ENCODE measurements around the gene BANF2. TPM values are rescaled to one million over a fixed set of nuclear protein-coding genes. Genes with fewer than 3 reads are reported as not detected.

The BANF2 gene
- total RNA-seq, 4 donors from 2014 or later = not detected

- Histone ChIP-seq H3K36me3 (peaks cover 15% of the 10 kb centered on the region), H3K27me3 (no peaks in the 10 kb centered on the region), H3K4me1 (peaks cover 39% of the 10 kb centered on the region), H3K9me3 (no peaks in the 10 kb centered on the region), H3K27ac (no peak overlapping the region), H3K4me3 (no peak overlapping the region)
- TF ChIP-seq POLR2A (IDR thresholded peaks at IDR 0.05) = no peak
- TF ChIP-seq EP300 (IDR thresholded peaks at IDR 0.05) = no peak
- no peak for TF ChIP-seq CTCF (IDR thresholded peaks at IDR 0.05)
- TF ChIP-seq POLR2AphosphoS5 (IDR thresholded peaks at IDR 0.05) = no peak
- peak in 1 of 2 donors; percentile 49 for DNase-seq (ENCODE audit: low spot score in 2 of 2)
- 79% methylated on average over 13 of the region's 13 CpGs for WGBS
Observed at GRCh38 chr20:17675519-17676377, 24.0 kb upstream of the BANF2 start.

GRCh38 chr20:17676378-17676759, 23.4 kb upstream of the BANF2 start:
- 72% methylated on average over 4 of the region's 4 CpGs for WGBS

GRCh38 chr20:17676942-17677341, 22.8 kb upstream of the BANF2 start:
- peaks cover 39% of the 10 kb centered on the region for H3K4me1 ChIP-seq
- no peak for TF ChIP-seq POLR2AphosphoS5 (IDR thresholded peaks at IDR 0.05)
- no peak for TF ChIP-seq CTCF (IDR thresholded peaks at IDR 0.05)
- no peak for TF ChIP-seq POLR2A (IDR thresholded peaks at IDR 0.05)

More at GRCh38 chr20:17676378-17676759, 23.4 kb upstream of the BANF2 start:
- Histone ChIP-seq H3K36me3 (peaks cover 15% of the 10 kb centered on the region), H3K9me3 (no peaks in the 10 kb centered on the region), H3K4me3 (no peak overlapping the region), H3K27me3 (no peaks in the 10 kb centered on the region), H3K4me1 (peaks cover 39% of the 10 kb centered on the region), H3K27ac (no peak overlapping the region)
- no peak for DNase-seq (ENCODE audit: low spot score in 2 of 2)
- no peak for TF ChIP-seq POLR2AphosphoS5 (IDR thresholded peaks at IDR 0.05)
- TF ChIP-seq POLR2A (IDR thresholded peaks at IDR 0.05) = no peak
- no peak for TF ChIP-seq CTCF (IDR thresholded peaks at IDR 0.05)
- no peak for TF ChIP-seq EP300 (IDR thresholded peaks at IDR 0.05)

GRCh38 chr20:17678295-17678694, 21.5 kb upstream of the BANF2 start:
- H3K4me3 ChIP-seq = no peak overlapping the region
- no peak for TF ChIP-seq CTCF (IDR thresholded peaks at IDR 0.05)
- no peak for TF ChIP-seq EP300 (IDR thresholded peaks at IDR 0.05)
- no peak for TF ChIP-seq POLR2AphosphoS5 (IDR thresholded peaks at IDR 0.05)
- TF ChIP-seq POLR2A (IDR thresholded peaks at IDR 0.05) = no peak
- no peak overlapping the region for H3K27ac ChIP-seq
- H3K9me3 ChIP-seq = no peaks in the 10 kb centered on the region
- peaks cover 44% of the 10 kb centered on the region for H3K4me1 ChIP-seq
- H3K36me3 ChIP-seq = peaks cover 15% of the 10 kb centered on the region
- H3K27me3 ChIP-seq = no peaks in the 10 kb centered on the region
- no peak for DNase-seq (ENCODE audit: low spot score in 2 of 2)
- WGBS = 91% methylated on average over 2 of the region's 2 CpGs

More at GRCh38 chr20:17676942-17677341, 22.8 kb upstream of the BANF2 start:
- peaks cover 15% of the 10 kb centered on the region for H3K36me3 ChIP-seq
- DNase-seq (ENCODE audit: low spot score in 2 of 2) = no peak
- no peaks in the 10 kb centered on the region for H3K9me3 ChIP-seq
- WGBS = 89% methylated on average over 2 of the region's 2 CpGs
- no peaks in the 10 kb centered on the region for H3K27me3 ChIP-seq
- no peak overlapping the region for H3K27ac ChIP-seq
- no peak overlapping the region for H3K4me3 ChIP-seq

- 82% methylated on average over 3 of the region's 3 CpGs for WGBS
- Histone ChIP-seq H3K36me3 (peaks cover 15% of the 10 kb centered on the region), H3K4me3 (no peak overlapping the region), H3K27me3 (no peaks in the 10 kb centered on the region), H3K27ac (no peak overlapping the region), H3K4me1 (peaks cover 43% of the 10 kb centered on the region), H3K9me3 (no peaks in the 10 kb centered on the region)
- peak in 1 of 2 donors; percentile 56 for DNase-seq (ENCODE audit: low spot score in 2 of 2)
- TF ChIP-seq CTCF (IDR thresholded peaks at IDR 0.05) (no peak), POLR2AphosphoS5 (IDR thresholded peaks at IDR 0.05) (no peak), POLR2A (IDR thresholded peaks at IDR 0.05) (no peak), EP300 (IDR thresholded peaks at IDR 0.05) (no peak)
Observed at GRCh38 chr20:17678886-17679285, 20.9 kb upstream of the BANF2 start.

Data from suprapubic skin (tissue), 4 donors.